BLaER1 (cell line): ENCODE results near the gene ESPN.

Source experiments
- H3K27ac ChIP-seq: shearing (Covaris generic); formaldehyde crosslinking; 2 replicates; pipeline ENCODE4 v1.8.1; 2022
- H3K27me3 ChIP-seq: shearing (Covaris generic); formaldehyde crosslinking; 2 replicates; pipeline ENCODE4 v1.8.1; 2022
- H3K36me3 ChIP-seq: shearing (Covaris generic); formaldehyde crosslinking; 2 replicates; pipeline ENCODE4 v1.8.1; 2022
- H3K4me1 ChIP-seq: shearing (Covaris generic); formaldehyde crosslinking; 2 replicates; pipeline ENCODE4 v1.8.1; 2022
- H3K4me2 ChIP-seq: shearing (Covaris generic); formaldehyde crosslinking; 2 replicates; pipeline ENCODE4 v1.8.1; 2022
- H3K4me3 ChIP-seq: shearing (Covaris generic); formaldehyde crosslinking; 2 replicates; pipeline ENCODE4 v1.8.1; 2022
- H3K9ac ChIP-seq: shearing (Covaris generic); formaldehyde crosslinking; 2 replicates; pipeline ENCODE4 v1.8.1; 2022
- H3K9me3 ChIP-seq: shearing (Covaris generic); formaldehyde crosslinking; 2 replicates; pipeline ENCODE4 v1.8.1; 2022
- H4K20me1 ChIP-seq: shearing (Covaris generic); formaldehyde crosslinking; 2 replicates; pipeline ENCODE4 v1.8.1; 2022
- Cebpa-rat ChIP-seq: shearing (Covaris generic); IDR thresholded peaks from 2 replicates; pipeline ENCODE4 v1.8.1; 2022

Gene ESPN

GRCh38 chr1:6424619-6425593, at the start of gene ESPN:
TSS of gene ESPN (plus strand) at chr1:6424776. CDS start at chr1:6424956, 180 bp downstream.
- peaks cover 76% of the 10 kb centered on the region for H3K4me1 ChIP-seq

GRCh38 chr1:6378096-6378746, 46.4 kb upstream of the ESPN start:
- H3K9me3 ChIP-seq, result peaks cover 21% of the 10 kb centered on the region
- H3K27ac ChIP-seq, result peak overlapping the region; percentile 44; the same call in 1 of the 2 replicates
- H3K4me2 ChIP-seq, result peak overlapping the region; percentile 65
- no peak overlapping the region for H3K9ac ChIP-seq
- TF ChIP-seq Cebpa-rat, result no peak
- peaks cover 30% of the 10 kb centered on the region for H3K4me1 ChIP-seq
- peaks cover 15% of the 10 kb centered on the region for H3K36me3 ChIP-seq
- H3K27me3 ChIP-seq, result no peaks in the 10 kb centered on the region
- peaks cover 11% of the 10 kb centered on the region for H4K20me1 ChIP-seq
- H3K4me3 ChIP-seq, result no peak overlapping the region

More at GRCh38 chr1:6424619-6425593, at the start of gene ESPN:
- peaks cover 78% of the 10 kb centered on the region for H3K27me3 ChIP-seq
- no peaks in the 10 kb centered on the region for H3K9me3 ChIP-seq
- H3K4me2 ChIP-seq, result peak within 1 kb of the TSS; percentile 92
- peak within 1 kb of the TSS; percentile 58 for H3K4me3 ChIP-seq
- no peak for TF ChIP-seq Cebpa-rat
- H3K36me3 ChIP-seq, result no peaks in the 10 kb centered on the region
- H3K9ac ChIP-seq, result no peak within 1 kb of the TSS; the same call in 1 of the 2 replicates
- H4K20me1 ChIP-seq, result peaks cover 40% of the 10 kb centered on the region
- no peak within 1 kb of the TSS for H3K27ac ChIP-seq

GRCh38 chr1:6380037-6380436, 44.5 kb upstream of the ESPN start:
- no peak overlapping the region for H3K9ac ChIP-seq
- H3K27me3 ChIP-seq, result no peaks in the 10 kb centered on the region
- peaks cover 37% of the 10 kb centered on the region for H3K9me3 ChIP-seq
- no peak overlapping the region for H3K27ac ChIP-seq
- peaks cover 19% of the 10 kb centered on the region for H4K20me1 ChIP-seq
- H3K4me2 ChIP-seq, result no peak overlapping the region
- peaks cover 15% of the 10 kb centered on the region for H3K4me1 ChIP-seq
- no peak overlapping the region for H3K4me3 ChIP-seq
- peaks cover 18% of the 10 kb centered on the region for H3K36me3 ChIP-seq
- no peak for TF ChIP-seq Cebpa-rat

GRCh38 chr1:6384135-6384534, 40.4 kb upstream of the ESPN start:
- no peak overlapping the region for H3K4me2 ChIP-seq
- no peak overlapping the region for H3K4me3 ChIP-seq
- H3K9me3 ChIP-seq, result peaks cover 39% of the 10 kb centered on the region
- peaks cover 24% of the 10 kb centered on the region for H3K36me3 ChIP-seq
- no peak overlapping the region for H3K9ac ChIP-seq
- no peaks in the 10 kb centered on the region for H3K27me3 ChIP-seq
- no peak overlapping the region for H3K27ac ChIP-seq
- peaks cover 17% of the 10 kb centered on the region for H3K4me1 ChIP-seq
- TF ChIP-seq Cebpa-rat, result no peak
- H4K20me1 ChIP-seq, result peaks cover 34% of the 10 kb centered on the region

- Histone ChIP-seq H3K27ac (no peak overlapping the region), H4K20me1 (peaks cover 31% of the 10 kb centered on the region), H3K4me3 (no peak overlapping the region), H3K4me1 (peaks cover 17% of the 10 kb centered on the region), H3K9me3 (peaks cover 33% of the 10 kb centered on the region), H3K9ac (no peak overlapping the region), H3K27me3 (no peaks in the 10 kb centered on the region), H3K36me3 (peaks cover 25% of the 10 kb centered on the region), H3K4me2 (no peak overlapping the region)
- no peak for TF ChIP-seq Cebpa-rat
Observed at GRCh38 chr1:6384962-6385361, 39.6 kb upstream of the ESPN start.

- no peak overlapping the region; the same call in 1 of the 2 replicates for H3K27ac ChIP-seq
- H3K9me3 ChIP-seq, result peaks cover 28% of the 10 kb centered on the region
- H3K36me3 ChIP-seq, result peaks cover 26% of the 10 kb centered on the region
- no peak overlapping the region for H3K9ac ChIP-seq
- peak overlapping the region; percentile 30 for H3K4me2 ChIP-seq
- peaks cover 17% of the 10 kb centered on the region for H3K4me1 ChIP-seq
- H3K4me3 ChIP-seq, result no peak overlapping the region
- H4K20me1 ChIP-seq, result peaks cover 31% of the 10 kb centered on the region
- no peak for TF ChIP-seq Cebpa-rat
- no peaks in the 10 kb centered on the region for H3K27me3 ChIP-seq
Observed at GRCh38 chr1:6385488-6386191, 38.9 kb upstream of the ESPN start.

GRCh38 chr1:6386371-6386949, 38.1 kb upstream of the ESPN start:
- H3K4me3 ChIP-seq, result no peak overlapping the region
- peaks cover 36% of the 10 kb centered on the region for H4K20me1 ChIP-seq
- H3K9ac ChIP-seq, result no peak overlapping the region
- peaks cover 28% of the 10 kb centered on the region for H3K9me3 ChIP-seq
- peak overlapping the region; percentile 30 for H3K4me2 ChIP-seq
- peaks cover 26% of the 10 kb centered on the region for H3K36me3 ChIP-seq
- no peak overlapping the region for H3K27ac ChIP-seq
- peaks cover 21% of the 10 kb centered on the region for H3K4me1 ChIP-seq
- H3K27me3 ChIP-seq, result no peaks in the 10 kb centered on the region
- no peak for TF ChIP-seq Cebpa-rat

GRCh38 chr1:6389971-6390370, 34.6 kb upstream of the ESPN start:
- no peak overlapping the region for H3K4me2 ChIP-seq
- no peak overlapping the region for H3K9ac ChIP-seq
- peaks cover 37% of the 10 kb centered on the region for H4K20me1 ChIP-seq
- H3K9me3 ChIP-seq, result peaks cover 3% of the 10 kb centered on the region; the same call in 1 of the 2 replicates
- peaks cover 45% of the 10 kb centered on the region for H3K4me1 ChIP-seq
- H3K27ac ChIP-seq, result no peak overlapping the region
- H3K4me3 ChIP-seq, result no peak overlapping the region
- peaks cover 17% of the 10 kb centered on the region for H3K36me3 ChIP-seq
- H3K27me3 ChIP-seq, result no peaks in the 10 kb centered on the region
- TF ChIP-seq Cebpa-rat, result no peak
